HG03442 (cell line): Measurements from ENCODE around the gene BCAN.

Experiments used
- ATAC-seq: cut with Tn5 transposase; IDR thresholded peaks from one replicate; pipeline ENCODE4 v1.9.1; 2021; ENCODE audit warnings: mild to moderate bottlenecking, moderate library complexity; ENCODE audit not compliant: unreplicated experiment

Gene BCAN

DNA sequence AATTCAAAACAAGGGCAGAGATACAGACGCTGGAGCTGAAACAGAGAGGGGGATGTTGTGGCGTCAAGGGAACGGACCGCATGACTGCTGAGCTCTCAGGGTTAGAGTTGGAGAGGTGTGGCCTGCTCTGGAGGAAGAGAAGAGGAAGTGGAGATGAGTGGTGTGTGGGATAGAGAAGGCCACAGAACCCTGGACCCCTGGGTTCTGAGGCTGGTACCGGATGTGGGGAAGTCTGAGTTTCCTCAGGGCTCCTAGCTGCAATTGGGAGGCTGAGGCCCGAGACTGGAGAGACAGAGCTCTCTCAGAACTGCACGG lies 1.8 kb downstream of the BCAN start:
- no peak for ATAC-seq

DNA sequence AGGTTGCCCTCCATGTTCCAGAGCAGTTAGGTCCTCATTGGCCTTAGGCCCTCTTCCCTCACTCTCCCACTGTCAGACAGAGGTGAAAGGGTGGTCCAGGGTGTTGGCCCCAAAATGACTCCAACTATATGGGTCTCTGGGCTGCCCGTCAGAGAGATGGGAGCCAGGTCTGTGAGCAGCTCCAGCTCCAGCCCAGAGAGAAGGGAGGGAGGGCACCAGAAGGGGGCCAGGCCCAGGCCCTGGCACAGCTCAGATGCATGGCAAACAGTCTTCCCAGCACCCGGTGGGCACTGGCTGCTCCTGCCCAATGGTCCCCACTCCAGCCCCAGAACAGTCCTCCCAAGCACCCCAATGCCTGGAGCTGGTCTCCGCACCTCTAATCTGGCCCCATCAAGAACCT lies 2.2 kb downstream of the BCAN start:
- no peak for ATAC-seq

DNA sequence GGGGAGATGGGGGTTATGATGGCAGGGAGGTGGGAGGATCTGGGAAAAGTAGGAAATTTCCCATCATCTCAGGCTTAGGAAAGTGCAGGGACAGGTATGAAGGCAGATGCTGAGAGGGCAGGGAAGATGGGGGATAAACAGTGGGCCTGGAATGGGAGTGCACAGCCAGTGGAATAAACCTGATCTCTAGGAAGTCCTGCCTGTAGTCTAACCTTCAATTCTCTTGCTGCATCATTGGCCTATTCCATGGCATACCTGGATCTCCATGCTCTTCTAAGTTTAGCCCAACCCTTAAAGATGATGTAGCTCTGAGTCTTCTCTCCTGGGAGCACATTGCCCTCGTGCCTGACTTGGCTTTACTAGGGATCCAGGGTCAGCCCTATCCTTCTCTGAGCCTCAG lies 2.7 kb downstream of the BCAN start:
- no peak for ATAC-seq

DNA sequence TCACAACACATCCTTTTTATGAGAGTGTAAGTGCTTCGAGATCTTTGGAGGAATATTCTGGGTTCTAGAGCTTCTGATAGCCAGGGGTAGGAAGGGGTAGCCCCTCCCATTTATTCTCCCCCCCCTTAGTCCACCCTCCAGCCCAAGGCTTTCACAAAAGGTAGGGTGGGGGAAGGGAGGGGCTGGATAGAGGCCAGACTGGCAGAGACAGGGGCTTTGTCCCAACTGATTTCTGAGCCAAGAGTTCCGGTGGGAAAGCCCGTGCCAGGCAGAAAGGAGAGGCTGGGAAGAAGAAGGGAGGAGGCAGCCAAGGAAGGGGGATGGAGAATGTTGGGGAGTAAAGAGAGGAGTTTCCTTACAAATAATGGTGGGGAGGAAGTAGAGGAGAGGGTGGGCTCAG lies 3.1 kb downstream of the BCAN start:
- no peak for ATAC-seq

DNA sequence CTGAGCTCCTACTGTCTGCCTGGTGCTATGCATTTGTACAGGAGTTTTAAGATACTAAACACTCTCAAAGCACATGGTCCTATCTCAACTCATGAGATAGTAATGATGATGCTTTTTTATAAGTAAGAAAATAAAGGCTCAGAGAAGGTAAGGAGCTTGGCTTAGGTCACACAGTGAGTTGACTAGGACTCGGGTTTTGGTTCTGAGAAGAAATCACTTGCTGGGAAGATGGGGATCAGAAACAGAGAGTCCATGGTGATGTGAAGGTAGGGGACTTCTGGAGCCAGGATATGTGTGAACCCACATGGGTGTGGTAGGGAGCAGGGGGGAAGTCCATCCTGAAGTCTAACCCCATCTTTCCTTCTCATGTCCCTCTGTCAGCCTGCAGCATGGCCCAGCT lies 3.7 kb downstream of the BCAN start:
- ATAC-seq = no peak

DNA sequence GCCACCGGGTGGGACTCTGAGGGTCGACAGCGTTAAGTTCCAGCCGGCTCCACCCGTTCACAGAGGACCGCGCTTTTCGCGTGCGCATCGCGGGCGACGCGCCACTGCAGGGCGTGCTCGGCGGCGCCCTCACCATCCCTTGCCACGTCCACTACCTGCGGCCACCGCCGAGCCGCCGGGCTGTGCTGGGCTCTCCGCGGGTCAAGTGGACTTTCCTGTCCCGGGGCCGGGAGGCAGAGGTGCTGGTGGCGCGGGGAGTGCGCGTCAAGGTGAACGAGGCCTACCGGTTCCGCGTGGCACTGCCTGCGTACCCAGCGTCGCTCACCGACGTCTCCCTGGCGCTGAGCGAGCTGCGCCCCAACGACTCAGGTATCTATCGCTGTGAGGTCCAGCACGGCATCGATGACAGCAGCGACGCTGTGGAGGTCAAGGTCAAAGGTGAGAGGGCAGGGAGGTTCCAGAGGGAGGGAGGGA lies 4.9 kb downstream of the BCAN start:
- ATAC-seq = no peak

DNA sequence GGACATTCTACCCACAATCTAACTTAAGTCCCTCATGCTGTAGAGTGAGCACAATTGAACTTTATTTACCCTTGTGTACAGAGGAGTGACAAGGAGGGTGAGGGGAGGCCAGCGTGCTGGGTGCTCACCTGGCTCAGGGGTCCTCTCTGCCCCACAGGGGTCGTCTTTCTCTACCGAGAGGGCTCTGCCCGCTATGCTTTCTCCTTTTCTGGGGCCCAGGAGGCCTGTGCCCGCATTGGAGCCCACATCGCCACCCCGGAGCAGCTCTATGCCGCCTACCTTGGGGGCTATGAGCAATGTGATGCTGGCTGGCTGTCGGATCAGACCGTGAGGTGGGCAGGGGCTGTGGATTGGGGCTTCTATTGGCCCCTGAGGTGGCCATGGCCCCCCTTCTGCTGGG lies 5.4 kb downstream of the BCAN start:
- ATAC-seq = no peak

DNA sequence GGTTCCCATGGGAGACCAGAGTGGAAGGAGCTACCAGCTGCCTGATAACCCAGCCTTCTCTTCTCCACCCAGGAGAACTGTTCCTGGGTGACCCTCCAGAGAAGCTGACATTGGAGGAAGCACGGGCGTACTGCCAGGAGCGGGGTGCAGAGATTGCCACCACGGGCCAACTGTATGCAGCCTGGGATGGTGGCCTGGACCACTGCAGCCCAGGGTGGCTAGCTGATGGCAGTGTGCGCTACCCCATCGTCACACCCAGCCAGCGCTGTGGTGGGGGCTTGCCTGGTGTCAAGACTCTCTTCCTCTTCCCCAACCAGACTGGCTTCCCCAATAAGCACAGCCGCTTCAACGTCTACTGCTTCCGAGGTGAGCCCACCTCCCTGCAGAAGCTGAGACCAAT lies 6.6 kb downstream of the BCAN start:
- no peak for ATAC-seq

DNA sequence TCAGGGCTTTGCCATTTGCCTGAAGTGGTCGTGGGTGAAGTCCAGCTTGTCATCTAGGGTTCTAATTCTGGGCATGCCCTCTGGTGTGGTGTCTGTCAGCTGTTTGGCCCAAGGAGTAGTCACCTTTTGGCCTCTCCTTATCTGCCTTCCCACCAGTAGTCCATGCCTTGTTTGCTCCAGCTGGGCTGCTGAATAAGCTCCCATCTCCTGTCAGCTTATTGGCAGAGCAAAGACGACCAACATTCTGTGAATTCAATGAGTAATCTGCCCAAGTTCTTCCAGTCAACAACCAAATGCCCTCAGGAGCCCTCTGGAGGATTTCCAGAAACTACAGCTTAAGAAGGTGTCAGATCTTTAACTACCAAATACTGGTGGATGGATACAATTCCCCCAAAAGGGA lies 7.0 kb downstream of the BCAN start:
- no peak for ATAC-seq

DNA sequence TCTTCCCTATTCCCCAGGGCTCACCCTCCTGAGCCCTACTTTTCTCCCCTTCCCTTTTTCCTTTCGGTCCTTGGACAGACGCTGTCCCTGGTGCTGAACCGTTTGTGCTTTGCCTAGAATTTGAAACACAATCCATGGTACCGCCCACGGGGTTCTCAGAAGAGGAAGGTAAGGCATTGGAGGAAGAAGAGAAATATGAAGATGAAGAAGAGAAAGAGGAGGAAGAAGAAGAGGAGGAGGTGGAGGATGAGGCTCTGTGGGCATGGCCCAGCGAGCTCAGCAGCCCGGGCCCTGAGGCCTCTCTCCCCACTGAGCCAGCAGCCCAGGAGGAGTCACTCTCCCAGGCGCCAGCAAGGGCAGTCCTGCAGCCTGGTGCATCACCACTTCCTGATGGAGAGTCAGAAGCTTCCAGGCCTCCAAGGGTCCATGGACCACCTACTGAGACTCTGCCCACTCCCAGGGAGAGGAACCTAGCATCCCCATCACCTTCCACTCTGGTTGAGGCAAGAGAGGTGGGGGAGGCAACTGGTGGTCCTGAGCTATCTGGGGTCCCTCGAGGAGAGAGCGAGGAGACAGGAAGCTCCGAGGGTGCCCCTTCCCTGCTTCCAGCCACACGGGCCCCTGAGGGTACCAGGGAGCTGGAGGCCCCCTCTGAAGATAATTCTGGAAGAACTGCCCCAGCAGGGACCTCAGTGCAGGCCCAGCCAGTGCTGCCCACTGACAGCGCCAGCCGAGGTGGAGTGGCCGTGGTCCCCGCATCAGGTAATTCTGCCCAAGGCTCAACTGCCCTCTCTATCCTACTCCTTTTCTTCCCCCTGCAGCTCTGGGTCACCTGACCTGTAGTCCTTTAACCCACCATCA lies 10.4 kb downstream of the BCAN start:
- no peak for ATAC-seq

DNA sequence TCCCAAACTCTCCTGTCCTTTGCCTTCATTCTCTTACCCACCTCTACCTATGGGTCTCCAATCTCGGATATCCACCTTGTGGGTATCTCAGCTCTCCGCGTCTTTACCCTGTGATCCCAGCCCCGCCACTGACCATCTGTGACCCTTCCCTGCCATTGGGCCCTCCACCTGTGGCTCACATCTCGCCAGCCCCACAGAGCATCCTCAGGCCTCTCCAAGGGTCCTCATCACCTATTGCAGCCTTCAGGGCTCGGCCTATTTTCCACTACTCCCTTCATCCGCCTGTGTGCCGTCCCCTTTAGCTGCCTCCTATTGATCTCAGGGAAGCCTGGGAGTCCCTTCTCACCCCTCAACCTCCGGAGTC lies 11.1 kb downstream of the BCAN start:
- no peak for ATAC-seq

DNA sequence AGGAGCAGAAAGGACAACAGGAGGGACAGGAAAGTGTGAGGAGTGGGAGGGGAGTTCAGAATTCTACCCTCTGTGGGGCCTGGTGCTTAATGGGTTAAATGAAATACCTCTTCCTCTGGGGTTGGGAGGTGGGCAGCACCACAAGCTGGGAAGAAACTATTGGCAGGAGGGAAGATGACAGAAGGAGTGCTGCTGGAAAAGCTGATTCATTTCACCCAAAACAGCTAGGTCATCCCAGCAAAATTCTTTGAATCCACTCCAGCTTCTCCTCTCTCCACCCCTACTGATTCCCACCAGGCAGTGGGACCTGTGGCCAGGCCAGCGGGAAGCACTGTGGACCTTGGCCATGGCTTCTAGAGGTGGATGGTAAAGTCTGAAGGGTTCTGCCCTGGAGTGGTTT lies 12.8 kb downstream of the BCAN start:
- no peak for ATAC-seq

DNA sequence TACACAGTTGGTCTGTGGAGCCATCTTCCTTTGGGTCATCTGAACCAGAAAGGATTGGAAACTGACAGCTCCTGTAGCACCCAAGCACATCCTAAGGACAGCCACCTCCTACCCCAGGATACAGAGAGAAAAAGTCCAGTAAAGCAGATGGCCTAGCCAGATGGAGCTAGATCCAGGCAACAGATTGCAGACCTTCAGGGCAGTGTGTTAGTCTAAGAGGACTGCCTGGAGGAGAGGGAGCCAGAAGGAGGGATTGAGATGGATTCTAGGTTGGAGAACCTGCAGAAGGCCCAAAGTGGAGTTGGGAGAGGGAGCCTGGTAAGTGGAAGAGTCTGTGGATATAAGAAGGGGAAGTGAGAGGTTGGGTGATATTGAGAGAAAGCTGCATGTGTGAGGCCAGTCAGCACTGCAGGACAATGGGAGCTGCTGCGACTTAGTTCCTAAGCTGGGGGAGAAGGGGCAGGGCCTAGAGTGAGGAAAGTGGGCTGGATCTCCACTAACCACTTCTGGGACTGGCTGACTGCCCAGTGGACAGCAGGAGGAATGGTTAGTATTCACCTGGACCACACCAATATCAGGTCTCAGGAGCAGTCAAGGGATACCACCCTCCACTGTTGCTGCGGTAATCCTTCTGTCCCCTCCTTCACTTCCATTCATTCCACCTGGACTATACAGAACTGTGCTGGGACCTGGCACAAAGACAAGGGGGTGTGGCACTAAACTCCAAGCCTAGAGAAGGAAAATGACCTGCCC lies 13.4 kb downstream of the BCAN start:
- ATAC-seq = no peak

DNA sequence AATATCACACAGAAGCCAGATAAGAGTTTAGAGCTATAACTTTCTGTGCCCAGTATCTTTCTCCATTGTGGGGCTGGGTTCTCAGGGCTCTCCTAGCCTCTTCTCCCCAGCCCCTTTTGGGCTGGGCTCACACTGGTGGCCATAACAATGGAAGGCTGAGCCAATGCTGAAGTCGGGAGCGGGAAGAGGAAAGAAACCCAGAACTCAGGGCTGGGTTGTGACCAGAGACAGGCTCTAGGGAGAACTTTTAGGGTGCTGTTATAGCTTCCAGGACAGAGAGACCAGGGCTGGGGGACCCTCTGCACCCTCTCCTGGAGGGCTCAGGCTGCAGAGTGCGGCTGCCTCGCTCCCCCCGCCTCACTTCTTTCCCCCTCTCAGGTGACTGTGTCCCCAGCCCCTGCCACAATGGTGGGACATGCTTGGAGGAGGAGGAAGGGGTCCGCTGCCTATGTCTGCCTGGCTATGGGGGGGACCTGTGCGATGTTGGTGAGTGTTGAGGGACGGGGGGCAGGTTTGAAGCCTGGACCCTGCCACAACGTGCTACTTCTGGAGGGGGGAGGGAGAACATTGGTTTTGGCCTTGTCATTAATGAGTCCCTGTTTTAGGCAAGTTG lies 14.1 kb downstream of the BCAN start:
- ATAC-seq = no peak

DNA sequence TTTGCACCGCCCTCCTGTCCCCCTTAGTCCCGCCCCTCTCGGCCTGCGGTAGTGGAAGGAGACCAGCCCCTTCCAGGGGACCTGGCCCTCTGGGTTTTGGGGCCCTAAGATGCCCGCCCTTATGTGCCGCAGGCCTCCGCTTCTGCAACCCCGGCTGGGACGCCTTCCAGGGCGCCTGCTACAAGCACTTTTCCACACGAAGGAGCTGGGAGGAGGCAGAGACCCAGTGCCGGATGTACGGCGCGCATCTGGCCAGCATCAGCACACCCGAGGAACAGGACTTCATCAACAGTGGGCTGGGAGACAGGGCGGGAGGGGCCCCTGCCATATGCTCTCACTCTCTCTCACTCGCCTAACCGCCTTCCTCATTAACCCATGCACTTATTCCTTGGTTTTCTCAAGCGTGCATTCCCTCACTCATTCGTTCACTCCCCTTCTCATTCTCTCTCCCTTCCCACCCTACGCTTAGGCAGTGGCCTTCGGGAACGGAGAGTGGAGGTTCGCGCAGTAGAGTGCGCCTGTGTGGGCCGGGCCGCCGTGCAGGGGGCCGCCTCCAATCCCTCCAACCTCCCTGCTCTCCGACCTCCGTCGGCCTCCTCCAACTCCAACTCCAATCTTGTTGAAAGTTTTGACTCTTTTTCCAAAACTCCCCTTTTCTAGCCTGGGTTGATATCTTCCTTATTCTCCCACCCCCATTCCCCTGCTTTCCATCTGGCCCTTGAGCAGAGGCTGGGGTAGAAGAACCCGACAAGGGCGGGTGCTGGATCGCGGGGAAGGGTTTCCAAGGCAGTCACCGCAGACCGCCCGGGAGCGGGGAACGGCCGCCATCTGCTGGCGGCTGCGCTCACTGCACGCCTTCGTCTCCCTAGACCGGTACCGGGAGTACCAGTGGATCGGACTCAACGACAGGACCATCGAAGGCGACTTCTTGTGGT lies 15.2 kb downstream of the BCAN start:
- ATAC-seq = no peak

DNA sequence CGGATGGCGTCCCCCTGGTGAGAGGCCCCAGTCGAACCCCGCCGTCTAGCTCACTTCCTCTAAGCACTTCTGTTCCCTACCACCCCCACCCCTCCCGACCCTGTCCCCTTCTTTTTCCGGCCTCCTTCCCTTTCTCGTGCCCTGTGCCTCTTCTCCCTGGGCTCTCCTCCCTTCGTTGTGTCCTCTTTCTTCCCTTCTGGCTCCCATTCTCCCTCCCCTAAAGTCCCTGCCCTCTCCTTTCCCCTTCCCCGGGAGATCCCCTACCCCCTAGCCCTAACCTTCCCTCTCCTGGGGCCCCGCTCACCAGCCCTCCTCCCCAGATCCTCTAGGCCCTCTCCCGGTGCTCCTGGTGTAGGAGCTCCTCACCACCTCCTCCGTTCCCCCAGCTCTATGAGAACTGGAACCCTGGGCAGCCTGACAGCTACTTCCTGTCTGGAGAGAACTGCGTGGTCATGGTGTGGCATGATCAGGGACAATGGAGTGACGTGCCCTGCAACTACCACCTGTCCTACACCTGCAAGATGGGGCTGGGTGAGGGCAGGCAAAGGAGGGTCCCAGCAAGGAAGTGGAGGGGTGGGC lies 15.9 kb downstream of the BCAN start:
- ATAC-seq = no peak

DNA sequence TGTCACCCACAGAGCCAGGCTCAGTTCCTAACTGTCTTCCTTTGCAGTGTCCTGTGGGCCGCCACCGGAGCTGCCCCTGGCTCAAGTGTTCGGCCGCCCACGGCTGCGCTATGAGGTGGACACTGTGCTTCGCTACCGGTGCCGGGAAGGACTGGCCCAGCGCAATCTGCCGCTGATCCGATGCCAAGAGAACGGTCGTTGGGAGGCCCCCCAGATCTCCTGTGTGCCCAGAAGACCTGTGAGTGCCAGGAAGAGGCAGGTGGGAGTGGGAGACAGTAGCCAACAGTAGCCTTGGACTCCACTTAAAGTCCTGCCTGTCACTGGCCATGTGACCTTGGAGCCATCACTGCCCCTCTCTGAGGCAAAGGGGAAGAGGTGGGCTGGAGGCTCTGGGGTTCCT lies 16.6 kb downstream of the BCAN start:
- no peak for ATAC-seq

DNA sequence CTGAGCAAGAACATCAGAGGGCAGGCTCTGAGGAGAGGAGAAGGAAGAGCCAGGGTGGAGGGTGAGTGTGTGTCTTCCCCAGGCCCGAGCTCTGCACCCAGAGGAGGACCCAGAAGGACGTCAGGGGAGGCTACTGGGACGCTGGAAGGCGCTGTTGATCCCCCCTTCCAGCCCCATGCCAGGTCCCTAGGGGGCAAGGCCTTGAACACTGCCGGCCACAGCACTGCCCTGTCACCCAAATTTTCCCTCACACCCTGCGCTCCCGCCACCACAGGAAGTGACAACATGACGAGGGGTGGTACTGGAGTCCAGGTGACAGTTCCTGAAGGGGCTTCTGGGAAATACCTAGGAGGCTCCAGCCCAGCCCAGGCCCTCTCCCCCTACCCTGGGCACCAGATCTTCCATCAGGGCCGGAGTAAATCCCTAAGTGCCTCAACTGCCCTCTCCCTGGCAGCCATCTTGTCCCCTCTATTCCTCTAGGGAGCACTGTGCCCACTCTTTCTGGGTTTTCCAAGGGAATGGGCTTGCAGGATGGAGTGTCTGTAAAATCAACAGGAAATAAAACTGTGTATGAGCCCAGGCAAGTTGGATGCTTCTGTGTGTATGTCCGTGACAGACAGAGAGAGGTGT lies 17.1 kb downstream of the BCAN start:
- no peak for ATAC-seq

DNA sequence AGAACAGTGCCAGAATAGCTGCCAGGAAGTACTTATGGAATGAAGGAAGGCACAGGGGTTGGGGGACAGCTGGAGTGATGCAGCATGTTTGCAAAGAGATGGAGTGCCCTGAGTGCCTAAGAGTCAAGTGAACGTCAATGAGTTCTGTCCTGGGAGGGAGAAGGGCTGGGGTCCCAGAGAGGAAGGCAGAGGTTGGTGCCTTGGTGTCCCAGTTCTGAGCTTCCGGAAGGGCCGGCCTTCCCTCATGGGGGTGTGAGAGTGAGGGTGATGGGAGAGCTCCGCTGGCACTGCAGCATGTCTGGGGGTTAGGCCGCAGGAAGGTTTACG lies 17.7 kb downstream of the BCAN start:
- no peak for ATAC-seq

DNA sequence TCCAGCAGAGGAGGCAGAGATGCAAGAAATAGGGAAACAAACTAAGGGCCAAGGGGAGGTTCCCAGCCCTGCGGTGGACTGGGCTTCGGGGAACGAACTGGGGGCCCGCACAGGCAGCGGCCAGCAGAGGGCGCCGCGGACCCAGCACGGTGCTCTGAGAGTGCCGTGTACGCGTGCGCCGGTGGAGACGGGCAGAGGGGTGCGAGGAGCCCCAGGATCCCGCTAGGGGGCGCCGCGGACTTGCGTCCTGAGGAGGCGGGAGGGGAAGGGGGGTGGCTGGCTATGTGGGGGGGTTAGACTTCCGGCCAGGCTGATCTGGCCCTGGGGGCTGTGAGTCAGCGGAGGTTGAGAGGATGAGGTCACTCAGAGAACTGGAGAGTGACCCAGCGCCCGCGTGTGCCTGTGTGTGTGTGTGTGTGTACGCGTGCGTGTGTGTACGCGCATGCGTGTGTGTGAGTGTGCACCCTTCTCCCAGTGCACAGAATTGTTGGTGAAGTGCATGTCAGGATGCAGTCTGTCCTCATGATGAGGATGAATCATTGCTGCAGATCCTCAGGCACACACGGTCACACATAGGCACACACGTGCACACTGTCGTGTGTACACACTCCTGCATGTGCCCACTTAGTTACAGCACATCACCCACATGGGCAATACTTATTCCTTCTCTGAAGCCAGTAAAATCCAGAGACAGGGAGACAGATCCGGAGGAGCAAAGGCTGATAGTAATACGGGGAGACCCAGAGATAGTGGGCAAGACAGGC lies 18.3 kb downstream of the BCAN start:
- peak; percentile 45 for ATAC-seq
